Measurements from ENCODE around the gene MCM9.
"Not testable (repeated sequence)": the region's sequence is repeated elsewhere in the genome, so short reads cannot be mapped to it uniquely, and the experiment has no call there.

Gene MCM9

GRCh38 chr6:118869894-118870589 lies 64.9 kb downstream of the MCM9 start:
- ChIA-PET CTCF (interaction anchor here (0.7 to 0.9 kb wide), 2 partner anchors 8 to 23 kb away, joined by 3 read pairs; no protein-coding TSS in a partner anchor), POLR2A (ENCODE audit: low non-redundant PET) (no interaction called here)
- no peak for TF ChIP-seq CTCF (conservative IDR thresholded peaks at IDR 0.05; ENCODE audit: low read depth)
- no peak overlapping the region for H3K27ac ChIP-seq
- DNase-seq (ENCODE audit: low spot score), result no peak

GRCh38 chr6:118869350-118869749 lies 65.6 kb downstream of the MCM9 start:
- peak; percentile 8 for DNase-seq (ENCODE audit: low spot score)
- ChIA-PET CTCF (no interaction called here), POLR2A (ENCODE audit: low non-redundant PET) (no interaction called here)
- TF ChIP-seq CTCF (conservative IDR thresholded peaks at IDR 0.05; ENCODE audit: low read depth), result no peak
- H3K27ac ChIP-seq, result no peak overlapping the region

GRCh38 chr6:118868901-118869300 lies 66.1 kb downstream of the MCM9 start:
- POLR2A ChIA-PET (ENCODE audit: low non-redundant PET); CTCF ChIA-PET; H3K27ac ChIP-seq; DNase-seq (ENCODE audit: low spot score): not testable (repeated sequence)

GRCh38 chr6:118867181-118867580 lies 67.8 kb downstream of the MCM9 start:
- ChIA-PET POLR2A (ENCODE audit: low non-redundant PET) (no interaction called here), CTCF (no interaction called here)
- no peak for TF ChIP-seq CTCF (conservative IDR thresholded peaks at IDR 0.05; ENCODE audit: low read depth)
- H3K27ac ChIP-seq, result no peak overlapping the region
- no peak for DNase-seq (ENCODE audit: low spot score)

GRCh38 chr6:118865100-118865391 lies 69.9 kb downstream of the MCM9 start:
- H3K27ac ChIP-seq, result no peak overlapping the region
- CTCF ChIA-PET, result no interaction called here
- TF ChIP-seq CTCF (conservative IDR thresholded peaks at IDR 0.05; ENCODE audit: low read depth), result no peak
- POLR2A ChIA-PET (ENCODE audit: low non-redundant PET), result no interaction called here
- DNase-seq (ENCODE audit: low spot score), result no peak

GRCh38 chr6:118864341-118865099 lies 70.4 kb downstream of the MCM9 start:
- H3K27ac ChIP-seq, result no peak overlapping the region
- ChIA-PET CTCF (no interaction called here), POLR2A (ENCODE audit: low non-redundant PET) (no interaction called here)
- DNase-seq (ENCODE audit: low spot score), result no peak
- TF ChIP-seq CTCF (conservative IDR thresholded peaks at IDR 0.05; ENCODE audit: low read depth), result no peak

- DNase-seq (ENCODE audit: low spot score), result no peak
- ChIA-PET POLR2A (ENCODE audit: low non-redundant PET) (no interaction called here), CTCF (interaction anchor here (0.6 kb wide), 1 partner anchor 8 kb away, joined by 3 read pairs; no protein-coding TSS in a partner anchor)
- TF ChIP-seq CTCF (conservative IDR thresholded peaks at IDR 0.05; ENCODE audit: low read depth), result no peak
- no peak overlapping the region for H3K27ac ChIP-seq
Observed at GRCh38 chr6:118862443-118862842, 72.5 kb downstream of the MCM9 start.
